ENCODE results near the gene MAP3K6.
A peak's percentile ranks its signal among the peaks of the same experiment; 100 is the strongest.

Gene MAP3K6

DNA sequence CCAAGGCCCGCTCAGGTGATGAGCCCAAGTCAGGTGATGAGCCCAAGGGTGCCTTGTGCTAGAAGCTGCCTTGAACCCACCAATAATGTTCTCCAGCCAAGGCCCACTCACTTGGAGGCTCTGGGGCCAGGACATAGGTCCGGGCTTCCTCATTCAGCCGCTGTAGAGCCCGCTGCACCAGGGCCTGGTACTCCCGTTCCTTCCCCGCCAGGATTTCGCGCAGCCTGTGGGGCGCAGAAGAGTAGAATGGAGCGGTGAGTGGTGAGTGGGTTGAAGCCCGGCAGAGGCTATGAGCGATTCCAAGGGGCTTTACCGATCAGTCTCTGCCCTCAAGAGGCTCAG is 10.5 kb downstream of the MAP3K6 start:
- DNase-seq: no peak

DNA sequence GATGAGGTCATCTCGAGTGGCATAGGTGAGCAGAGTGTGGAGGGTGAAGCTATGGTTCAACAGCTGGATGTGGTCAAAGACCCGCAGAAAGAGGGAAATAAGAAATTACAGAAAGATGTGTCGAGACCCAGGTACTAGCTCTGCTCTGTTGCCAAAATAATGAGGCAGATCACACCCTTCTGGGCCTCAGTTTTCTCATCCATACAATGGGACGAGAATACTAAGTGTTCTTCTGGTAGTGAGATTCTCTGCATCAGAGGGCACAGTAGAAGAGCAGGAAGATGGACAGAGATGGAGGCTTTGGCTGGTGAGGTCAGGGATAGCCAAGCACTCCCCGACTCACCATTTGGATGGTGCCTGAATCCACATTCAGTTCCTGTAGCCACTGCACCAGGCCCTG is 11.1 kb downstream of the MAP3K6 start:
- DNase-seq: no peak

DNA sequence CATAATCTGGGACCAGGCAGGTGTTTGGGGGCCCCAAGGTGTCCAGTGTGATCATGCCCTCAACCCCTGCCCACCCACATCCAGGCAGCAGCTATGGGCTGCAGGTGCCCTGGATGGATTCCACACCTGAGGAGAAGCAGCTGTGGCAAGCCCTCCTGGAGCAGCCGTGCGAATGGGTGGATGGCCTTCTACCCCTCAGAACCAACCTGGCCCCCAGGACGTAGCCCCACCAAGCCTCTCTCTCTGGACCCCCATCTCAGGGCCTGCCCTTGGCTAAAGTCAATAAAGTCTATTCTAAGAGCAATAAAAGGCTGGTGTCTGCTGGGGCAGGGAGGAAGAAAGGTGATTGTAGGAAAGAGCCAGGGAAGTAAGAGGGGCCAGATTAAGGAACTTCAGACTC is 13.1 kb downstream of the MAP3K6 start:
- no peak for DNase-seq

DNA sequence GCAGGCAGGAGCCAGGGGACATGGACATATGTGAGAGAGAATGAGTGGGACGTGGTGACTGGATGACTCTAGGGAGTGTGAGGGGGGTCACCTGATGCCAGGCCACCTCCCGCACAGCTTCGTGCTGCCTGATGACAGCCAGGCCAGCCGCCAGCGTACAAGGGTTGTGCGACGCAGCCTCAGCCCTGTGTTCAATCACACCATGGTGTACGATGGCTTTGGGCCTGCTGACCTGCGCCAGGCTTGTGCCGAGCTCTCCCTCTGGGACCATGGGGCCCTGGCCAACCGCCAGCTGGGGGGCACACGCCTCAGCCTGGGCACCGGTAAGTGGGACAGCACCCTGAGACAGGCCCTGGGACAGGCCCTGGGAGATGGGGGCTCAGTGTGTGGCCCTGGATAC is 13.6 kb downstream of the MAP3K6 start:
- DNase-seq: no peak

DNA sequence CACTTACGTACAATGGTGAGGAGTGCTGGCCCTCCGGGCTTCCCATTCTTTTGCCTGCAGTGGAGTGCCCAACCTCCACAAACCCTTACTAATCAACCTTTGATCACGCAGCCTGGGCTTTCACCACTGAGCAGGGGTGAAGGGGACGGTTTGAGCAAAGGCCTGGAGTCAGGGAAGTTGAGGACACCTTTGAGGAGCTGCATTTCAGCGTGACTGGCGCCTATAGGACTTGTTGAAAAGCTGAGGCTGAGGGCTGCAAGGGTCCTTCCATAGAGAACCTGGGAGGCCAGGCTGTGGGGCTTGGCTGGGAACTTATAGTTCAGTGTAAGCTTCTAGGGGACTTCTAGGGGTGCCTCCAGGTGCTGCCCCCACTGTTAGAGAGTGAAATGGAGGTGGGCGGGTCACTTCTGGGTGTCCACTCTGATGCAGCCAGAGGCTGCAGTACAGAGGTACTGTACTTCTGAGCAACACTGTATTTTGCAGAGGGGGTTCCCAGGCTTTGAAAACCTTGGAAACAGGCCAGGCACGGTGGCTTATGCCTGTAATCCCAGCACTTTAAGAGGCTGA is 15.1 kb downstream of the MAP3K6 start:
- DNase-seq: no peak

DNA sequence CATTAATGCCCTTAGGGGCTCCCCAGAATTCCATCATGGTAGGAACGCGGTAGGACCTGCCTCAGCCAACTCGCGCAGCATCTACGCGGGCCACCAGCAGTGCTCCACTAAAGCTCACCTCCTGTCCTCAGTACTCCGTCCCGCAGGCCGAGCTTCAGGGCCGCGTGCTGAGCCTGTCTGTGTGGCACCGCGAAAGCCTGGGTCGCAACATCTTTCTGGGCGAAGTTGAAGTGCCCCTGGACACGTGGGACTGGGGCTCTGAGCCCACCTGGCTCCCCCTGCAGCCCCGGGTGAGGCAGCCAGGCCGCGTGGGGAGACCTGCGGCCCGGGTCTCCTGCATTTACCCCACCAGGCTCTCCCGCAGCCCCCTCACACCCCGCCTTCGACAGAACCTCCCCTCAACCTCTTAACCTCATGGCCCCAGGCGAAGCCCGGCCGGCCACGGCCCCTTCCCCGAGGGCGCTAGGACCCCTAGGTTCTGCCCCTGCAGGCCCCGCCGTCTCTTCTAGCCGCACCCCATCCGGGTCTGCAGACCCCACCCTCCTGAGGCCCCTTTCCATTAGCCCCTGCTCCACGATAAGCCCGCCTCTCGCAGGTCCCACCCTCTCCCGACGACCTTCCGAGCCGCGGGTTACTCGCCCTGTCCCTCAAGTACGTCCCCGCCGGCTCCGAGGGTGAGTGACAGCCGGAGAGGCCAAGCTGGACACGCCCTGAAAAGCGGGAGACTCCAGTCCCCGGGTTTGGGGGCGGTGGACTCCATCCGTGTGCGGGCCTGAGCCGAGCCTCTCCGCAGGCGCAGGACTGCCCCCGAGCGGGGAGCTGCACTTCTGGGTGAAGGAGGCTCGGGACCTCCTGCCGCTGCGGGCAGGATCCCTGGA is 15.9 kb downstream of the MAP3K6 start:
- no peak for DNase-seq

DNA sequence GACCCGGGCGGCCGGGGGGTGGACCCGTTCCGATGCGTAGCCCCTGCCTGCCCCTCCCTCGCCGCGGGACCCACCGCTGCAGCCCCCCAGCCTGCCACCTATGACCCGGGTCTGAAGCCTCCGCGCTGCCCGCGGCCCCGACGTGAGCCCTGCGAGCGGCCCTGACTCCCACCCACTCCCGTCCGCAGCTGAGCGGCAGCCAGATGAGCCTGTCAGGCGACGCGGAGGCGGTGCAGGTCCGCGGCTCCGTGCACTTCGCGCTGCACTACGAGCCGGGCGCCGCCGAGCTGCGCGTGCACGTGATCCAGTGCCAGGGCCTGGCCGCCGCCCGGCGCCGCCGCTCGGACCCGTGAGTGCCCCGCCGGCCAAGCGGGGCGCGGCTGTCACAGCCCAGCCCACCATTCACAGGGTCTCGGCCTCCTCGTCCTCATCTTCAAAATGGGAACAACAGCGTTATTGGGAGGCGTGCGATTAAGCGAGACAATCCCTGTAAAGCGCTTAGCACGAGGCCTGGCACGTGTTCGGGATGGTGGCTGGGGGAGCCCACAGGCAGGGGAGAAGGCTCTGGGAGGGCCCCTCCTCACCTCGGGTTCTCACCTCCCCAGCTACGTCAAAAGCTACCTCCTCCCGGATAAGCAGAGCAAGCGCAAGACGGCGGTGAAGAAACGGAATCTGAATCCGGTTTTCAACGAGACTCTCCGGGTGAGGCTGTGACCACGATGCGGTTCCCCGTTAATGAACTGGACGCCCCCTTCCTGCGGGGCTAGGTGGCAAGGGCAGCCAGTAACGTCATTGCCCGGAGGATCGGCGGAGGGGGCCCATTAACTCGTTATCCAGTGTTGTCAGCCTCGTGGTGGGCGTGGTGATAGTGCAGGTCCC is 16.7 kb downstream of the MAP3K6 start:
- DNase-seq: no peak

DNA sequence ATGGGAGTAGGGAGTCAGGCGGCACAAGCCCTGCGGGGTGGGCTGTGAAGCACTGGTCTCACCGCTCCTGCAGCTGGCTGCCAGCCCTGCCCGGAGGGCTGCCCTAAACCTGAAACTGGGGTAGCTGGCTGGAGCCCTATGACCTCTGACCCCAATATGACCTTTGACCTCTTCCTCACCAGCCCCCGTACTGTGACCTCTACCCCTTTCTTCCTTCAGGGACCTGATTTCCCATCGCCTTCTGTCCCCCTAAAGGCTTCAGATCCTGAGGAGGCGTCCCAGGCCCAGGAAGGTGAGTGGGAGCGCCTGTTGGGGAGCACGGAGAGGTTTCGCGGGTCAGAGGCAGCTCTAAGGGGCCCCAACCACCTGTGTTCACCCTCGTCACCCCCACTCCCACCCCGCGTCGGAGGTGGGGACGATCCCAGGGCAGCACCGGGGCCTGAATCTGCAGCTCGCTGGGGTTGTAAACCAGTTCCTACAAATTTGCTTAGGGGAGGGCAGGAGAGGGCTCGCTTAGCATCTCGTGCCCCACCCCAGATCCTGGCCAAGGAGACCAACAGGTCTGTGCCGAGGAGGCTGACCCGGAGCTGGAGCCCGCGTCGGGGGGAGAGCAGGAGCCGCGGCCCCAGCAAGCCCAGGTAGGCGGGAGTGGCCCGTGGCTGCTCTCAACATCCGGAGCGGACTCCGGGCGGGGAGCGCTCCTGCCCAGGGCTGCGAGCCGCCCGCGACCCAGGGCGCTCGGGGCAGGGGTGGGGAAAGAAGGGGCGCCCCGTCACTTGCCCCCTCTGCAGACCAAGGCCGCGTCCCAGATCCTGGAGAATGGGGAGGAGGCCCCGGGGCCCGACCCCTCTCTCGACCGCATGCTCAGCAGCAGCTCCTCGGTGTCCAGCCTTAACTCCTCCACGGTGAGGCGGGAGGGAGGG is 17.6 kb downstream of the MAP3K6 start:
- no peak for DNase-seq

DNA sequence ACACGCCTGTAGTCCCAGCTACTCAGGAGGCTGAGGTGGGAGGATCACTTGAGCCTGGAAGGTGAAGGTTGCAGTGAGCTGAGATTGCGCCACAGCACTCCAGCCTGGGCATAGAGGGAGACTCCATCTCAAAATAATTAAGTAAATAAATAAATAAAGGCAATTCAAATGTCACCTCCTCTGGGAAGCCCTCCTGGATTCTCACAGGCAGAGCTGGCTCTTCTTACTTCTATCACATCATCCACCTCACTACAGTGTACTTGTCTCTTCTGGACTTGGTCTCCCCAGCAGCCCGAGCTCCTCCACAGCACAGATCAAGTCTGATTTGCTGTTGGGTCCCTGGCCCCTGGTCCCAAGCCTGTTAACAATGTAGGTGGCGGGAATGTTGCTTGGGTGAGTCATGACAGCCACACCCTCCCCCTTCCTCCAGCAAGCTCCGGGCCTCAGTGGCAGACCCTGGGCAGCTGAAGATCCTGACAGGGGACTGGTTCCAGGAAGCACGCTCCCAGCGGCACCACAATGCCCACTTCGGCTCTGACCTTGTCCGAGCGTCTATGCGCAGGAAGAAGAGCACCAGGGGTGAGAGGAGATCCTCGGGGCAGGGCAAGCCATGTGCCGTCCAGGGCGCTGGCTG is 19.7 kb downstream of the MAP3K6 start:
- DNase-seq: no peak

DNA sequence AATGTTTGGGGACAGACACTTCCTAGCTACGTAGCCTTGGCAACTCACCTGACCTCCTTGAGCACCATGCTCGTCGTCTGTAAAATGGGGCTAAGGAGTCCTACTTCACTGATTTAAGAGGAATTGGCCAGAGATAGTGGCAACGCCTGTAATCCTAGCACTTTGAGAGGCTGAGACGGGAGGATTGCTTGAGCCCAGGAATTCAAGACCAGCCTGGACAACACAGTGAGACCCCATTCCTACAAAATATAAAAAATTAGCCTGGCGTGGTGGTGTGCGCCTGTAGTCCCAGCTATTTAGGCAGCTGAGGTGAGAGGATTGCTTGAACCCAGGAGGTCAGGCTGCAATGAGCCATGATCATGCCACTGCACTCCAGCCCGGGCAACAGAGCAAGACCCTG is 20.4 kb downstream of the MAP3K6 start:
- no peak for DNase-seq

DNA sequence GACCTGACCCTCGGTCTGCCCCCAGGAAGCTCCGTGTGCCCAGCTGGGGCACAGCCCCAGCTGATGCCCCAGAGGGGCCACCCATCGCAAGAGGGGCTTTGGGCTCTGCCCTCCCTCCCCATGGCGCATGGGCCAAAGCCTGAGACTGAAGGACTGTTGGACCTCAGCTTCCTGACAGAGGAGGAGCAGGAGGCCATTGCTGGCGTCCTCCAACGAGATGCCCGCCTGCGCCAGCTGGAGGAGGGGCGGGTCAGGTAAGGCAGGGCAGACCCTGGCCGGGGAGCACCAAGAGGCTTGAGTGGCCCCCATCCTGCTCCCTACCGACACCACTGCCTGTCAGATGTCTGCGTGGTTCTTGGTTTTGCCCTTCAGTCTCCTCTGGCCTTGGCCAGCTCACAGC is 21.5 kb downstream of the MAP3K6 start:
- DNase-seq: no peak

DNA sequence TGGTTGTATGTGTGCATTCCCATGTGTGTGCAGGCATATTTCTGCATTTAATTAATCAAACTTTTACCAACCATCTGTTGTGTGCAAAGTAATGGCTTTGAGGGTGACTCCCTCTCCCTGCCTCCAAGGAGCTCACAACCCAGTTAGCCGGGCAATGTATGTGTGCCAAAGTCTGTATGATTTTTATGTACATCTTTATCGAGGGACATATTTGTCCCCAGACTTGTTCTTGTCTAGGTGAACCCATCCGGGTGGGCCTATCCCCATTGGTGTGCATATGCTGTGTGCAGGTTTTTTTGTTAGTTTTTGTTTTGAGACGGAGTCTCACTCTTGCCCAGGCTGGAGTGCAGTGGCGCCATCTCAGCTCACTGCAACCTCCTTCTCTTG is 23.1 kb downstream of the MAP3K6 start:
- DNase-seq: no peak

DNA sequence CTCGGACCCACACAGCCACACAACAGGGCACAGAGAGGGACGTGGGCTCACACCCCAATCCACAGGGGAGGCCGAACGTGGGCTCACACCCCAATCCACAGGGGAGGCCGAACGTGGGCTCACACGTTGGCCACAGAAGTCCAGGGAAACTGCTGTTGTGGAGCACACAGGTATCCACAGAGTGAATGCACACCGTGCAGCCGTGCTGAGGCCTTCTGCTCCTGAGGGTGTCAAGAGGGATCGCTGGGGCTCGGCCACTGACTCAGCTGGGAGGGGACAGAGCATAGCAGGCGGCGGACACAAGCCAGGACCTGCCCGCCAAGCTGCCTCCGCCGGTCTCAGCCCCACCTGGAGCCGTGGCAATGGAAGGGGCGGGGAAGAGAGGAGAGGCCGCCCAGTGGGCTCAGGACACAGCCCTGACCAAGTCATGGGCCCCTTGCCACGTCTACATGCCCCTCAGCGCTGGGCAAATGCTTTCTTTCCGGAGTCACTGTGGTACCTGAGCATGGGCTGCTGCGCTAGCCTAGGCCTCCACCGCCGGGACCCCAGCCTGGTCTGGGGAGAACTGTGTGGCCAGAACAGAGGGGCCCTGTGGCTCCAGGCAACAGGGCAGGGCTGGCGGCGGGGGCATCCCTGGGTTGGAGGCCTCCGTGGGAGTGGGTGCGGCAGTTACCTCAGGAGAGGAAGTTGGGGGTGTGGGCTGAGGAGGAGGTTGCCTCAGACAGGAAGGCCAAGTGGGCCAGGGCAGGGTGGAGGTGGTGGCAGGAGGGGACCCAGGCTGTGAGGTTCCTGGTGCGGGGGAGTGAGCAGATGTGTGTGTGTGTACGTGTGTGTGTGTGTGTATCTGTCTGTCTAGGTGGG is 23.8 kb downstream of the MAP3K6 start:
- DNase-seq: peak; percentile 83

DNA sequence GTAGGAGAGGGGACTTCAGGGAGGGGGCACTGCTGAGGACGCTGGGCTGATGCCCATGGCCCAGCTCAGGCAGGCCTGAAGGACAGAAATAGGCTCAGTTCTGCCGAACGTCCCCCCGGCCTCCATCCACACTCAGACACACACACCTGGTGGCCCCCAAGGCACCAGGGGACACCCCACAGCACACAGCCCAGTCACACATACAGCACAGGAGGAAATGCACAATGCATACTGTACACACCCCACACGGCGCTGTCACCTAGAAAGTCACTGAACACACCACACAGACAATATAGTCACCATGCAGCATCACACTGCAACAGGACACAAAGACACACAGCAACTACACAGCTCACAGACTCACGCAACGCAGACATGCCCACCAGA is 24.4 kb downstream of the MAP3K6 start:
- DNase-seq: no peak

DNA sequence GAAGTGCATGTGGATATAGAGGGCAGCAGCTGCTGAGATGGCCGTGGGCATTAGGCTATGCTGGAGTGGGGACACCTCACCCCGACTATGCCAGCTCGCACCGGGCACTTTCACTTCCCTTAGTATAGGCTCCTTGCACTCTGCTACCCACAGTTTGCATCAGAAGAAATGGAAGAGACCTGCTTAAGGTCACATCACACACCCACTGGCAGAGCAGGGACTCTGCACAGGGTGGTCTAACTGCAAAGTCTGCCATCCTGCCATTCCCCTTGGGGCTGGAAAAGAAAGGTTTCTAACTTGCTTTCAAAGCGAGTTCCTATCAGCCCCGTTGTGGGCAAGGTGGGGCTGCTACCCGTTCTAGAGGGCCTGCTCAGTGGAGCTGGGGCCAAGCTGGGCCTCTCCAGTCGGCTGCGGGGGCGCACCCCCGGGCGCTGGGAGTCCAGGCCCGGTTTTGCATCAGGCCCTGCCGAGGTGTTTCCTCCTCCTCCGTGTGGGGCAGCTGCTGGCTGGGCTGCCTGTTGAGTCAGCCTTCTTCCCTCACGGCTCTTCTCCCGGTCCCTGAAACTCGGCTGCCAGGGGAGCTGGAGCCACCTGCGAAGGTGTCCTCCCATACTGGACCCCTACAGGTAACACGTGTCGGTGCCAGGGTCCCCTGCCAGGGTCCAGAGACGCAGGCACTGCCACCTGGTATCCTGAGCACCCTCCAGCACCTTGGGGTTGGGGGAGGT is 25.1 kb downstream of the MAP3K6 start, which contains the start of gene SYTL1:
SYTL1 (plus strand) TSS at position 498 of the 728 bp plus-strand sequence. CDS start 3,313 bp downstream, outside the sequence.
- peak; percentile 59 for DNase-seq

DNA sequence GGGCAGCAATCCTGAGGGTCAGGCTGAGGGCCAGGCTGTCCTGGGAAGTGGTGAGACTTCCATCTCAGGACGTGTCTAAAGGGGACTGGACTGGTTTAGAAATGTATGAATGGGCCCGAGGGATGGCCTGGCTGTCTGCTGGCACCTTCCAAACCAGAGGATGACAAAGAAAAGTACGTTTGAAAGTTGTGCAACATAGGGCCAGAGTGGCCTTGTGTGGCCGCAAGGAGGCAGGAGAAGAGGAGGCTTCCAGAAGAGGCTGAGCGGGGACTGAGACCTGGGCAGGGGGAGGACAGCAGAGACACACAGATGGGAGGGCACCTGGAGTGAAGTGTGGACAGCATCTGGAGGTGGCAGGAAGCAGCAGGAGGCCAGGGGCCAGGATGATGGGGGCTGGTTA is 27.5 kb downstream of the MAP3K6 start:
- no peak for DNase-seq

DNA sequence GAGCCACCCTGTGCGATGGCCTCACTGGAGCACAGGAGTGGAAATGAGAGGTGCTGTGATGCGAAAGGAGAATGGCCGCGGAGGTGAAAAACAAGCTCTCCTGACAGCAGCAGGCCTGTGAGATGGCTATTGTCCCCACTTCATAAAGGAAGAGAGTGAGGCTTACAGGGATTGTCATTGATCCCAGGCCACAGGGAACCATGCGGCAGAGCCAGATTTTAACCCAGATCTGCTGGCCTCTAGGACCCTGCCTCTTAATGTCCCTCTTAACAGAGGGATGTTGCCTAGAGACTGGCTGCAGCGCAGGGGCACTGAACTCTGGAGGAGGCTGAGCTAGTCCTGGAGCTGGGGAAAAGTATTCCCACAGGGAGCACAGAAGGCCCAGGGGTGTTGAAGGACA is 28.0 kb downstream of the MAP3K6 start:
- no peak for DNase-seq

DNA sequence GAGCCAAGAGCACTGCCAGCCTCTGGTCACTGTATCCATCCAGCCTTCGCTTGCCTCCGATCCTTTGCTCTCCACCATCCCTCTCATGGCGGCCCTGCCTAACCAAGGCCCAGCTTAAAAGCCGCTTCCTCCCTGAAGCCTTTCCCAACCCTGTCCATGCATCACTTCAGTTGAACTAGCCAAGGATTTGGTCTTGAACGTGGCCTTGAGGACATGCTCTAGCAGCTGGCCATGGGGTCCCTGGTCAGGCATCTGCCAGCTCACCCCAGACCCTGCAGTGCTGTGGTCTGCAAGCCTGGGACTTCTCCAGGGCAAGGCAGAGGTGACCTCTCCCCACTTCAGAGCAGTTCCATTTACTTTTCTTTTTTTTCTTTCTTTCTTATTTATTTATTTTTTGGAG is 30.0 kb downstream of the MAP3K6 start:
- DNase-seq: no peak

DNA sequence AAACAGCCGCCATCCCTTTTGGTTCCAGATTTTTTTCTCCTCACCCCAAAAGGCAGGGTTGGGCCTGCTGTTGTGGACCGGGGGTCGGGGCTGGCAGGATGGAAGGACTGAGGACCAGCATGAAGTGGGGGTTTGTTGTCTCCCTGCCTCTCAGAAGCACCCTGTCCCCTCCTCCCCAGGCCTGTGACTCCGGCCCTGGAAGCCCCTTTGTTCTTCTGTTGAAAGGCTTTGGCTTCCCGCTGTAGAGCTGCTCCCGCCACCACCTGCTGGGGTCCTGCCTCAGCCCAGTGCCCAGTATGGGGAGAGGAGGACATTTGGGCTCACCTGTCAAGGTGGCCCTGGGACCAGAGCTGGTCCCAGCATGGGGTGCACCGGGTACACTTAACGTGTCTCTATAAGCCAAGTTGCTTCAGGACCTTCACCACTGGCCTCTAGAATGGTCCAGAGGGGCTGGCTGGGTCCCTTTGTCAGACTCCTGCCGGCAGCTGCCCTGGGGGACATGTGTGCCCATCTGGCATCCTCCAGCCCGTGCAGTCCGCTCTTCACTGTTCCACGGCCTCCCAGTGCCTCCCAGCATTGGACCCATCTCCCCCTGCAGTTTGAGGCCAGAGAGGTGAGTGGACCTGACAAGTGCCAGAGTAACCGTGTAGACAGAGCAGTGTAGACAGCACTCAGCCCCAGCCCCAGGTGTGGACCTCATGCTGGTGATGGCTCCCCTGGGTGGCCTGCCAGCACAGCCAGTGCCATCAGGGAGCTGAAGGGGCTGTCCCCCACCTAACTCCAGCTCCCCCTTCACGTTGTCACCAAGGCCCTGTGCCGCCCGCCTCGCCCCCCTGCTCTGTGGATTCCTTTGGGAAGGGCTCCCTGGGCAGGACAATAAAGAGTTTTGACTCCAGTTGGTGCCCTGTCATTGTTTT is 31.0 kb downstream of the MAP3K6 start:
- DNase-seq: no peak
